HG03045 (cell line): Measurements from ENCODE around the gene BRCA2.
"Not testable (repeated sequence)": the region's sequence is repeated elsewhere in the genome, so short reads cannot be mapped to it uniquely, and the experiment has no call there.

ENCODE experiments used
- ATAC-seq: cut with Tn5 transposase; IDR thresholded peaks from one replicate; pipeline ENCODE4 v1.9.1; 2021; ENCODE audit warnings: mild to moderate bottlenecking, moderate library complexity; ENCODE audit not compliant: unreplicated experiment

BRCA2 gene

GRCh38 chr13:32311188-32311897, 4.0 kb upstream of the BRCA2 start:
- ATAC-seq, result no peak

GRCh38 chr13:32314271-32315237, 754 bp upstream of the BRCA2 start:
- peak; percentile 20 for ATAC-seq

DNA sequence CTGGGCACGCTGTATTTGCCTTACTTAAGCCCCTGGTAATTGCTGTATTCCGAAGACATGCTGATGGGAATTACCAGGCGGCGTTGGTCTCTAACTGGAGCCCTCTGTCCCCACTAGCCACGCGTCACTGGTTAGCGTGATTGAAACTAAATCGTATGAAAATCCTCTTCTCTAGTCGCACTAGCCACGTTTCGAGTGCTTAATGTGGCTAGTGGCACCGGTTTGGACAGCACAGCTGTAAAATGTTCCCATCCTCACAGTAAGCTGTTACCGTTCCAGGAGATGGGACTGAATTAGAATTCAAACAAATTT, 676 bp downstream of the BRCA2 start:
- ATAC-seq, result peak; percentile 51

DNA sequence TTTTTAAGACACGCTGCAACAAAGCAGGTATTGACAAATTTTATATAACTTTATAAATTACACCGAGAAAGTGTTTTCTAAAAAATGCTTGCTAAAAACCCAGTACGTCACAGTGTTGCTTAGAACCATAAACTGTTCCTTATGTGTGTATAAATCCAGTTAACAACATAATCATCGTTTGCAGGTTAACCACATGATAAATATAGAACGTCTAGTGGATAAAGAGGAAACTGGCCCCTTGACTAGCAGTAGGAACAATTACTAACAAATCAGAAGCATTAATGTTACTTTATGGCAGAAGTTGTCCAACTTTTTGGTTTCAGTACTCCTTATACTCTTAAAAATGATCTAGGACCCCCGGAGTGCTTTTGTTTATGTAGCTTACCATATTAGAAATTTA, 1.2 kb downstream of the BRCA2 start:
- ATAC-seq, result no peak

- ATAC-seq, result no peak
Measured at GRCh38 chr13:32317716-32318465, 2.6 kb downstream of the BRCA2 start.

- ATAC-seq, result no peak
Measured at GRCh38 chr13:32320528-32320927, 5.2 kb downstream of the BRCA2 start.

DNA sequence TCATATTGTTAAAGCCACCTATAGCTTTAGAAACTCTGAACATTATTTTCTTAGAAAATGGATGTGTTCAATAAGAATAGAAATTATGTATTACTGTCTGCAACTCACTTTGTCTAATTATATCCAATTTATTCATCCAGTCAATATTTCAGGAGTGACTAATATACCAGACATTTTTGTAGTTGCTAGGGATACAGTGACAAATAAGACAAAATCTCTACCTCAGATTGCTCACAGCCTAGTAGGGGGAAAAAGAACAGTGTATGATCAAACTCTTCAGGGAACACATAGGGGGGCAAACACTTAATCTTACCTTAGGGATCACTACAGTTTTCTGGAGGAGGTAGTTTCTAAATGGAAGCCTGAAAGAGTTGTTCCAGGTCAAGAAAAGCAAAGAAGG, 8.6 kb downstream of the BRCA2 start:
- no peak for ATAC-seq

- ATAC-seq, result no peak
Measured at GRCh38 chr13:32330441-32330840, 15.1 kb downstream of the BRCA2 start.

DNA sequence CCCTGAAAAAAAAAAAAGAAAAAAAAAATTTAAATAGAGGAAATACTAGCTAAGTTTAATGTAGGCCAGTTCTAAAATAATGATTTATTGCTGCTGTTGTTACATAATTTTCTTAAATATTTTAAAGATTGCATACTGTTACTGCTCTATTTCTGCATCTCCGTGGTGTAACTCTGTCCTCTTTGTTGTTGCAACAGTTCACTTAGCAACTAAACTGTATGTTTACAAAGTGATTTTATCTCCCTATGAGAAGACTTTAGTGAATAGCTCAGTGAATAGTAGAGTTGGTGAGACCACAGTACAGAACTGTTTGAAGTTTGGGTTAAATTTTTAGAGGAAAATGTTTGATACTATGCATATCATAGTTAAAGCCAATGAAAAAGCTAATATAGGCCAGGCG, 19.4 kb downstream of the BRCA2 start:
- ATAC-seq, result no peak

- ATAC-seq, result no peak
Measured at GRCh38 chr13:32340914-32341313, 25.6 kb downstream of the BRCA2 start.

- no peak for ATAC-seq
Measured at GRCh38 chr13:32347651-32348050, 32.3 kb downstream of the BRCA2 start.

DNA sequence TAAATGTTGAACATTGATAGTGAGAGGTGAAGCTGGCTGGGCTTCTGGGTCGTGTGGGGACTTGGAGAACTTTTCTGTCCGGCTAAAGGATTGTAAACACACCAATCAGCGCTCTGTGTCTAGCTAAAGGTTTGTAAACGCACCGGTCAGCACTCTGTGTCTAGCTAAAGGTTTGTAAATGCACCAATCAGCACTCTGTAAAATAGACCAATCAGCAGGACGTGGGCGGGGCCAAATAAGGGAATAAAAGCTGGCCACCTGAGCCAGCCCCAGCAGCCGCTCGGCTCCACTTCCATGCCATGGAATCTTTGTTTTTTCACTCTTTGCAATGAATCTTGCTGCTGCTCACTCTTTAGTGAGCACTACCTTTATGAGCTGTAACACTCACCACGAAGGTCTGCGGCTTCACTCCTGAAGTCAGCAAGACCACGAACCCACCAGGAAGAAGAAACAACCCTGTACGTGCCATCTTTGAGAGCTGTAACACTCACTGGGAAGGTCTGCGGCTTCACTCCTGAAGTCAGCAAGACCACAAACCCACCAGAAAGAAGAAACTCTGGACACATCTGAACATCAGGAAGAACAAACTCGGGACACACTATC, 35.6 kb downstream of the BRCA2 start:
- not testable (repeated sequence) for ATAC-seq

DNA sequence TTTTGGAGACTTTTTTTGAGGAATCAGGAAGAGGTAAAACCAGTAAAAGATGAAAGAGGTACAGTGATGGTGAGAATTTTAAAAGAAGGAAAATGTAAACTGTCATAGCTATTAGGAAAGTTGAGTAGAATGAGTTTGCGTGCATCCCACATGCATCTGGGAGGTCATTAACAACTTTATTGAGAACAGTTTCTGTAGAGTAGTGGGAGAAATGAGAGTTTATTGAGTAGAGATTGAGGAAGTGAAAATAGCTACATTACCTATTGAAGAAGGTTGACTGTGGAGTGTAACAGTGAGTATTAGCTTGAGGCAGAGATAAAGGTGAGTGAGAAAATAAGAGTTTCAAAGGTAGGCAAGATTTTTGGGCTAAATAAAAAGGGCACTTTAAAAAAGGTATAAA, 38.7 kb downstream of the BRCA2 start:
- ATAC-seq, result no peak

DNA sequence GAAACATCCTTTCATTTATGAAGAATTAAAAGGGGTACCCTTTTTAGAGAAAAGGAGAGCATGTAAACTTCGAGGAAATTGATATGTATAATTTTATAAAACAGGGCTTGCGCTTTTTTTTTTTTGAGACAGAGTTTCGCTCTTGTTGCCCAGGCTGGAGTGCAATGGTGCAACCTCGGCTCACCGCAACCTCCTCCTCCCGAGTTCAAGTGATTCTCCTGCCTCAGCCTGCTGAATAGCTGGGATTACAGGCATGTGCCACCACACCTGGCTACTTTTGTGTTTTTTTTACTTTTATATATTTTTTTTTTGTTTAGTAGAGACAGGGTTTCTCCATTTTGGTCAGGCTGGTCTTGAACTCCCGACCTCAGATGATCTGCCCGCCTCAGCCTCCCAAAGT, 40.6 kb downstream of the BRCA2 start:
- not testable (repeated sequence) for ATAC-seq

GRCh38 chr13:32362574-32362973, 47.3 kb downstream of the BRCA2 start:
- ATAC-seq, result no peak

GRCh38 chr13:32370805-32371204, 55.5 kb downstream of the BRCA2 start:
- ATAC-seq, result no peak

- no peak for ATAC-seq
Measured at GRCh38 chr13:32376642-32377415, 61.5 kb downstream of the BRCA2 start.

DNA sequence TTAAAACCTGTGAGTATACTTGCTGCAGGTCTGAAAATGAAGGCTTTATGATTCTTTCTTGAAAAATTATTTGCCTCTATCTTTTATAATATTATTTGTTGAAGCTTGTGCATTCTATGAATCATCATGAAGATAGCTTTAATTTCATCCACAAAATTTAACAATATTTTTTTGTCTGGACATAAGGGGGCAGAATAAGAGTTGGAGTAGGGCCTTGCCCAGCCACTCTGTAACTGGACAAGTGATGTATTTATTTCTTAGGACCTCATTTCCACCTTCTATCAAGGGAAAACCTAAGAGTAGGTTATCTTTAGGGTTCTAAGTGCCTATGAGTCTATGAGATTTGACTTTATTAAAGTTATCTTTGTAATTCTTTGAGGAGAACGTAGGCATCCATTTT, 62.7 kb downstream of the BRCA2 start:
- no peak for ATAC-seq

DNA sequence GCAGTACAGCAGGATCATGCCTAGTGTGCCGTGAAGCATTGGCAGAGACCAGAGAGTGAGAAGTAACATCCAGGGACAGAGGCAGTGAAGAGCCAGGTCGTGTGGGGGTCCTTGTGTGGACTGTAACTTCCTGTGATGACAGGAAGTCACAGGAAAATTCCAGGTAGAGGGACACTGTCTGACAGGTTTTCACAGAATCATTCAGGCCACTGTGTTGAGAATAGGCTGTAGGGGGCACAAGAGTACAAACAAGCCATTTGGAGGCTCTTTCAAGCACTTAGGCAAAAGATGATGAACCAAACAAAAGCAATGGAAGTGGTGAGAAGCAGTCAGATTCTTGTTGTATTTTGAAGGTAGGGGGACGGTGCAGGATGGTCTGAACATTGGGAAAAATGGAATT, 66.2 kb downstream of the BRCA2 start:
- ATAC-seq, result no peak

GRCh38 chr13:32383836-32384618, 68.7 kb downstream of the BRCA2 start:
- ATAC-seq, result no peak
